ENCODE data around the gene HAUS3. TPM values are rescaled to one million over a fixed set of nuclear protein-coding genes. Genes with fewer than 3 reads are reported as not detected.
A peak's percentile ranks its signal among the peaks of the same experiment; 100 is the strongest.

Gene HAUS3
- total RNA-seq, 1 experiment from 2014 or later = 8.5 TPM

DNA sequence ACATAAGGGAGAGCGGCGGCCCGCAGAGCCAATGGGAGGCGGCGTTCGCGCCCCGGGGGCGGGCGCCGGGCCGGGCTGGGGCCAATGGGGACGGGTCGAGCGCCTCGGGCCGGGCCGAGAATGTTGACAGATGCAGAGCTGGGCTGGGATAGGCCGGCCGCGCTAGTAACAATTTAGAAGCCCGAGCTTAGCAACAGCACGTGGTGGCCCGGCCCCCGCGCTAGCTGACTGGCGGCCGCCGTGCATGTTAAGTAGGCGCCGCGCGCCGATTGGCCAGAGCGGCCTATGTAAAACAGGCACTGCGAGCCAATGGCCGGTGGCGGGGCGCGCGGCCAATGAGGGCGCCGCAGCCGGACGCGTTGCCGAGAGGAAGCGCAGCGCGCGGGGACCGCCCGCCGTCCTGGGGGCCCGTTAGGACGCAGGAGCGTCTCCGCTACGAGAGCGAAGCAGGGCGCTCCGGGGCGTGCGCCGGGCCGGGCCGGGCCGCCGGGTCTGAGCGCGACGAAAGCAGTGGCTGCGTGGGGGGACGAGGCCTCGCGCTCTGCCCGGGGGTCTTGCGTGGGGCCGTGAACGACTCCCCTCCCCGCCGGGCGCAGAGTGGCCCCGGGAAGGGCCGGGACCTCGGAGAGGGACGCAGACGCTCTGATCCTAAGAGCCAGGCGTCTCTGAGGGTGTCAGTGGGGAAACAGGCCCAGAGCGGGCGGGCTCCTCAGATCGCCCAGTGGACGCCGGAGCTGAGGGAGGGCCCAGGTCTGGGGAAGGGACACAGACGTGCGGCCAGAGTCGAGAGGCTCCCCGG, 20.4 kb upstream of the HAUS3 start:
- peak overlapping the region; percentile 66 for H3K4me3 ChIP-seq (ENCODE audit: insufficient read depth, low read depth, low read length)
- peak; percentile 100 for DNase-seq
- no peaks in the 10 kb centered on the region for H3K36me3 ChIP-seq (replicated peaks; ENCODE audit: control insufficient read depth, insufficient read depth, low read length)
- peaks cover 3% of the 10 kb centered on the region; the same call in 1 of the 2 replicates for H3K27me3 ChIP-seq (ENCODE audit: control insufficient read depth, insufficient read depth, low read length)

DNA sequence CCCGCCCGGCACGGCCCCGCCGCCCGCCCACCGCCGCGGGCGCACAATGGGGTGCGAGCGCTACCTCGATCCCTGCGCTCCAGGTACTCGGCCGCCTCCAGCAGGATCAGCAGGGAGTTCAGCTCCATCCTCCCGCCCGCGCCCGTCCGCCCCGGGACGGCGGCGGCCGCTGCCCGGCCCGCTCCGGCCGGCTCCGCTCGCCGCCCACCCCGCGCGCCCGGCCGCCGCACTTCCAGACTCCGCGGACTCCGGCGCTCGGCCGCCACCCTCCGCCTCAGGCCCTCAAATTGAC, 19.9 kb upstream of the HAUS3 start, which contains the start of gene MXD4:
Gene MXD4, minus strand, starts transcription at position 257 of the 292 bp plus-strand sequence. Its CDS starts 129 bp downstream, at position 128.
- Histone ChIP-seq H3K4me3 (ENCODE audit: insufficient read depth, low read depth, low read length) (peak within 1 kb of the TSS; percentile 67), H3K36me3 (replicated peaks; ENCODE audit: control insufficient read depth, insufficient read depth, low read length) (no peaks in the 10 kb centered on the region), H3K27me3 (ENCODE audit: control insufficient read depth, insufficient read depth, low read length) (peaks cover 3% of the 10 kb centered on the region; the same call in 1 of the 2 replicates)
- DNase-seq = no peak

GRCh38 chr4:2261110-2261852, 19.4 kb upstream of the HAUS3 start:
- Histone ChIP-seq H3K36me3 (replicated peaks; ENCODE audit: control insufficient read depth, insufficient read depth, low read length) (no peaks in the 10 kb centered on the region), H3K27me3 (ENCODE audit: control insufficient read depth, insufficient read depth, low read length) (peaks cover 3% of the 10 kb centered on the region; the same call in 1 of the 2 replicates), H3K4me3 (ENCODE audit: insufficient read depth, low read depth, low read length) (peak overlapping the region; percentile 67)
- peak; percentile 93 for DNase-seq

GRCh38 chr4:2260344-2261109, 18.6 kb upstream of the HAUS3 start:
- no peak for DNase-seq

GRCh38 chr4:2259541-2260343, 17.8 kb upstream of the HAUS3 start:
- H3K36me3 ChIP-seq (replicated peaks; ENCODE audit: control insufficient read depth, insufficient read depth, low read length) = no peaks in the 10 kb centered on the region; the same call in 1 of the 2 replicates
- H3K4me3 ChIP-seq (ENCODE audit: insufficient read depth, low read depth, low read length) = no peak overlapping the region
- DNase-seq = no peak
- H3K27me3 ChIP-seq (ENCODE audit: control insufficient read depth, insufficient read depth, low read length) = peaks cover 3% of the 10 kb centered on the region; the same call in 1 of the 2 replicates

More at GRCh38 chr4:2260344-2261109, 18.6 kb upstream of the HAUS3 start:
- H3K27me3 ChIP-seq (ENCODE audit: control insufficient read depth, insufficient read depth, low read length) = peaks cover 3% of the 10 kb centered on the region; the same call in 1 of the 2 replicates
- peak overlapping the region; percentile 67 for H3K4me3 ChIP-seq (ENCODE audit: insufficient read depth, low read depth, low read length)
- H3K36me3 ChIP-seq (replicated peaks; ENCODE audit: control insufficient read depth, insufficient read depth, low read length) = no peaks in the 10 kb centered on the region

GRCh38 chr4:2259036-2259540, 17.2 kb upstream of the HAUS3 start:
- Histone ChIP-seq H3K36me3 (replicated peaks; ENCODE audit: control insufficient read depth, insufficient read depth, low read length) (no peaks in the 10 kb centered on the region; the same call in 1 of the 2 replicates), H3K27me3 (ENCODE audit: control insufficient read depth, insufficient read depth, low read length) (peaks cover 3% of the 10 kb centered on the region; the same call in 1 of the 2 replicates), H3K4me3 (ENCODE audit: insufficient read depth, low read depth, low read length) (no peak overlapping the region)
- no peak for DNase-seq

GRCh38 chr4:2258091-2259035, 16.4 kb upstream of the HAUS3 start:
- Histone ChIP-seq H3K36me3 (replicated peaks; ENCODE audit: control insufficient read depth, insufficient read depth, low read length) (no peaks in the 10 kb centered on the region; the same call in none of the 2 replicates), H3K4me3 (ENCODE audit: insufficient read depth, low read depth, low read length) (no peak overlapping the region), H3K27me3 (ENCODE audit: control insufficient read depth, insufficient read depth, low read length) (peaks cover 1% of the 10 kb centered on the region; the same call in 1 of the 2 replicates)
- peak; percentile 30 for DNase-seq

DNA sequence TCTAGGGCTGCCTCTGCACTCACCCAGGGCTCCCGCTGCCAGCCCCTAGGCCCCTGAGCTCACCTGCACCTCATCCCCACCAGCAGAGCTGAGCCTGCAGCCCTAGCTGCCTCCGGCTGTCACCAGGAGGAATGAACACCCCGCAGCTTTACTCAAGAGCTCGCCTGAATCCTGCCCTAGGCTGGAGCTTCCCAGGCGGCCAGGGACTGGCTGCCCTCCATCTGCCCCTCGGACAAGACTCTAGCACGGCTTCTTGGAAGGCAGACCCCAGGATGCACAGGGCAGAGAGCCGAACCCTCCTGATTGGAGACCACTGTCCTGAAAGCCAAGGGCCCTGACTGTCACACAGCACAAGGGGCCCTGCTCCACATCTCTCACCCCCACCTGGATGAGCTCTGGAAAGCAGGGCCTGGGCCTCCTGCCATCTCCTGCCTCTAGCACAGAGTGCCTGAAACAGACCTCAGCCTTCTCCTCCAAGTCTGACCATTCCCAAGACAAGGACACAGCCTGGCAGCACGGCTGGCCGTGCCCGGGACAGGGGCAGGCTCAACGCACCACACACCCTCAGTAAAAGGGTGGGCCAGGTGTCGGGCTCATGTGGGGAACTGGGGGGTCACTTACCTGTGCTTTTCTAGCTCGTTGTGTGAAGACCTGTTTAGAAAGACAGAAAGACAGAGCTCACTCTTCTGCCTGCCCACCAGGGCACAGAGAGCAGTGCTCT, 15.6 kb upstream of the HAUS3 start:
- peak; percentile 36 for DNase-seq
- Histone ChIP-seq H3K27me3 (ENCODE audit: control insufficient read depth, insufficient read depth, low read length) (no peaks in the 10 kb centered on the region), H3K36me3 (replicated peaks; ENCODE audit: control insufficient read depth, insufficient read depth, low read length) (no peaks in the 10 kb centered on the region; the same call in none of the 2 replicates), H3K4me3 (ENCODE audit: insufficient read depth, low read depth, low read length) (no peak overlapping the region)

- Histone ChIP-seq H3K36me3 (replicated peaks; ENCODE audit: control insufficient read depth, insufficient read depth, low read length) (no peaks in the 10 kb centered on the region; the same call in none of the 2 replicates), H3K4me3 (ENCODE audit: insufficient read depth, low read depth, low read length) (no peak overlapping the region), H3K27me3 (ENCODE audit: control insufficient read depth, insufficient read depth, low read length) (no peaks in the 10 kb centered on the region)
- peak; percentile 37 for DNase-seq
These were observed 14.9 kb upstream of the HAUS3 start for GRCh38 chr4:2256781-2257191.

DNA sequence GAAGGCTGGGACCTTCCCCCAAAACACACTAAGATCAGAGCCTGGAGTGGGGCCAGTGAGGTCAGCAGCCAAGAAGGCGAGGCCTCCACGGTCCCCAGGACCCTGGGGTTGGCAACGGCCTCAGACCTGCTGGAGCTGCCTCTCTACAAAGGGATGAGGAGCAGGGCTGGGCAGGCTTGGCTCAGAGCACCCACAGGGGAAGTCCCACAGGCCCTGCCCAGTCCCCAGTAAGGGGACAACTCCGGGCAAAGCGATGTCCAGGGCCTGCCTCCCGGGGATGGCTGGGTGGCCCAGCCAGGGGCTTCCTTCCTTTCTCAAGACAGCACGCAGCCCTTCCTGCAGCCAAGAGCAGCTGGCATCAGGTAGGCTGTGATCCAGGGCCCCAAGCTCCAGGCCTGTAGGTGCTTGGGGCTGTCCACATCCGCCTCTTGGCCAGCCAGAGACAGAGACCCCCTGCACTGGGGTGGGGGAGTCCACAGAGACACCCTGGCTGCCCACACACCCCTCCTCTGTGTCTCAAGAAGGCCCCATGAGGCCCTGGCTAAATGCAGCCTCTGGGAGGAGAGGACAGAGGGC, 14.3 kb upstream of the HAUS3 start:
- peak; percentile 43 for DNase-seq
- H3K4me3 ChIP-seq (ENCODE audit: insufficient read depth, low read depth, low read length) = no peak overlapping the region
- H3K27me3 ChIP-seq (ENCODE audit: control insufficient read depth, insufficient read depth, low read length) = no peaks in the 10 kb centered on the region
- no peaks in the 10 kb centered on the region; the same call in none of the 2 replicates for H3K36me3 ChIP-seq (replicated peaks; ENCODE audit: control insufficient read depth, insufficient read depth, low read length)

- no peaks in the 10 kb centered on the region for H3K27me3 ChIP-seq (ENCODE audit: control insufficient read depth, insufficient read depth, low read length)
- H3K36me3 ChIP-seq (replicated peaks; ENCODE audit: control insufficient read depth, insufficient read depth, low read length) = no peaks in the 10 kb centered on the region; the same call in none of the 2 replicates
- no peak overlapping the region for H3K4me3 ChIP-seq (ENCODE audit: insufficient read depth, low read depth, low read length)
- peak; percentile 62 for DNase-seq
These were observed 13.7 kb upstream of the HAUS3 start for GRCh38 chr4:2255501-2256155.

Data from H7 (cell line).